ENCODE results near the gene PUM1.

The PUM1 gene

DNA sequence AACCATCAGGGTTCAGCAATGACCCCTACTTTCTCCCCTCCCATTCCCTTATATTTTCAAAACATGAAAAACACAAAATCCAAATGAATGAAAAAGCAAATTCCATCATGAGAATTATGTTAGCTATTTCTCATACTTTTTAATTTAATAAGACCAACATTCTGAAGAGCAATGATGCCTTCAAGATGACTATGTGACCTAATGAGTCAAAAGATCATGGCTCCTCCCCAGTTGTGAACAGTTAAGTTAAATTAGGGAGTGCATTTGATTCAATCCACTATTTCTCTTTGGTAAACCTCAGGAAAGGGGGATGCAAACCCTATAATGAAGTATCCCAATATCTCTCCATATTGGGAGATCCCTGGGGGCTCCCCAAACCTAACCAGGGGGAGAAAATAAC is 36.5 kb downstream of the PUM1 start:
- TF ChIP-seq, protein P1, sequence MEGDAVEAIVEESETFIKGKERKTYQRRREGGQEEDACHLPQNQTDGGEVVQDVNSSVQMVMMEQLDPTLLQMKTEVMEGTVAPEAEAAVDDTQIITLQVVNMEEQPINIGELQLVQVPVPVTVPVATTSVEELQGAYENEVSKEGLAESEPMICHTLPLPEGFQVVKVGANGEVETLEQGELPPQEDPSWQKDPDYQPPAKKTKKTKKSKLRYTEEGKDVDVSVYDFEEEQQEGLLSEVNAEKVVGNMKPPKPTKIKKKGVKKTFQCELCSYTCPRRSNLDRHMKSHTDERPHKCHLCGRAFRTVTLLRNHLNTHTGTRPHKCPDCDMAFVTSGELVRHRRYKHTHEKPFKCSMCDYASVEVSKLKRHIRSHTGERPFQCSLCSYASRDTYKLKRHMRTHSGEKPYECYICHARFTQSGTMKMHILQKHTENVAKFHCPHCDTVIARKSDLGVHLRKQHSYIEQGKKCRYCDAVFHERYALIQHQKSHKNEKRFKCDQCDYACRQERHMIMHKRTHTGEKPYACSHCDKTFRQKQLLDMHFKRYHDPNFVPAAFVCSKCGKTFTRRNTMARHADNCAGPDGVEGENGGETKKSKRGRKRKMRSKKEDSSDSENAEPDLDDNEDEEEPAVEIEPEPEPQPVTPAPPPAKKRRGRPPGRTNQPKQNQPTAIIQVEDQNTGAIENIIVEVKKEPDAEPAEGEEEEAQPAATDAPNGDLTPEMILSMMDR (IDR thresholded peaks at IDR 0.05; ENCODE audit: low read length, missing control alignments): no peak
- no peak overlapping the region for H3K4me3 ChIP-seq (replicated peaks; ENCODE audit: low read depth, low read length)
- no peak for DNase-seq (ENCODE audit: low read depth)

DNA sequence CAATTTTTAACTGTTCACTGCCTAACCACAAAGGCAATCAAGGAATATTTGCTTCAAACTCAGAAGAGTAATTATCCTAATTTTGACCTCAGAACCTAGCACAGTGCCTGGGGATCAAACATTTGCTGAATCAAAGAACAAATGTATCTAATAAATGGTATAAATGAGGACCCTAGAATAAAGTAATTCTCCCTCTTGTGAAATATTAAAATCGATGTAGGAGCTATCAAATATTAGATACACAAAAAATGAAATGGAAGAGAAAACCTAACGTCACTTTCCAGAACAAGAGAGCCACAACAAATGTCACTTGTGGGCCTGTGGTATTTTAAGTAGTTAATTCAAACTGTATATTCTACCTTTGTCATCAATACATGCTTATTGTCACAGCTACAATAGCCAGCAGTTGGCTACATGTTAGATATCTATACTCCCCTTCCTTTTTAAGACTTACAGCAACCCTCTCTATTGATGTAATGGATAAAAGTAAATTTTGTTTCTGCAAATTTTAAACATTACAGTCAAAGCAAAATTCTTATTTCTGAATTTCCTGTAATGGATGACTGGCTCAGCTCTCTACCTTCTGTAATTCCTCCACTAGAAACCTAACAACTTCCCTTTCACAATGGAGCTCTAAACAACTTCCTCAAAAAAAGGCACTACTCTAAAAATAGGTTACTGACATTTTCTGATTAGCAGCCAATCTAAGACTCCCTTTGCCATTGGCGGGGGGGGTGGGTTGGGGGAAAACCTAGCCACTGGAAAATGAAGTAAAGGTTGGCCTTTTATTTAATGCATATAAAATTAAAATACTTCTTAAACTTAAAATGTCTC is 37.6 kb downstream of the PUM1 start:
- TF ChIP-seq, protein P1 (IDR thresholded peaks at IDR 0.05; ENCODE audit: low read length, missing control alignments): no peak
- no peak overlapping the region for H3K4me3 ChIP-seq (replicated peaks; ENCODE audit: low read depth, low read length)
- peak; percentile 20 for DNase-seq (ENCODE audit: low read depth)

DNA sequence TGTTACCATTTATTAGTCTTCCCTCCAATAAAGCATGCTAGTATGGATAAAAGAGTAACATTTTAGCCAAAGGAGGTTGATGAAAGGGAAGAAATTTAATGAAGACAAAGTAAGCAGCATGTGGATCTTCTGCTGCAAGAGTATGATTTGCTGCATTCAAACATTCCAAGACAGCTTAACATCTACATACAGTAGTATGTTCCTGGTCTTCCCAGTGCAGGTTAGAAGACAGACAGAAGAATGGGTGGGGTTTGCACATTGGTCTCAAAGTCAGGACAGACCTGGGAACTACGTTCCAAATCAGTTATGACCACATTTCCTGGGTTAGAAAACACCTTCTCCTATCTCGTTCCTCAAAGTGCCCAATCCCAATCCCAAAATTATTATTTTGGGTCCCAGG is 43.3 kb downstream of the PUM1 start:
- no peak for DNase-seq (ENCODE audit: low read depth)
- H3K4me3 ChIP-seq (replicated peaks; ENCODE audit: low read depth, low read length): no peak overlapping the region
- TF ChIP-seq, protein P1 (IDR thresholded peaks at IDR 0.05; ENCODE audit: low read length, missing control alignments): no peak

DNA sequence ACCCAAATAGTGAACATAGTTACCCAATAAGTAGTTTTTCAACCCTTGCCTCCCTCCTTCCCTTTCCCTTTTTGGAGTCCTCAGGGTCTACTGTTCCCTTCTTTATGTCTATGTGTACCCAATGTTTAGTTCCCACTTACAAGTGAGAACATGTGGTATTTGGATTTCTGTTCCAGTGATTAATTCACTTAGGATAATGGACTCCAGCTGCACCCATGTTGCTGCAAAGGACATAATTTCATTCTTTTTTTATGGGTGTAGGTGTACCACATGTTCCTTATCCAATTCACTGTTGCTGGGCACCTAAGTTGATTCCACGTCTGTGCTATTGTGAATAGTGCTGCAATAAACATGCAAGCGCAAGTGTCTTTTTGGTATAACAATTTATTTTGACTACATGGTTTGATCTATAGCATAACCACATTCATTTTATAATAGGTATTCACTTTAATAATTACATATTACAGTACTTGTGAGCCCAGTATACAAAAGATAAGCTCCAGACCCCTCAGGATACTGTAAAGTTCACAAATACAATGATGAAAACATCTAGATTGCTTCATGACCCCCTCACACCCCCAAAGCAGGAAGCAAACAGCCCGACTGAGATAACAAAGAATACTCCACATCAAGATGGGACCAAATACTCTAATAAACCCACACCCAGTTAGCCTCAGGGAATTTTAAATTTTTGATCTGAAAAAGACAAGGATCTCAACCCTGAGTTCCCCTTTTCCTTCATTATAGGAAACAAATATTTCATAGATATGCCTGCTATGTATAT is 45.3 kb downstream of the PUM1 start:
- TF ChIP-seq, protein P1 (IDR thresholded peaks at IDR 0.05; ENCODE audit: low read length, missing control alignments): no peak
- no peak for DNase-seq (ENCODE audit: low read depth)
- no peak overlapping the region for H3K4me3 ChIP-seq (replicated peaks; ENCODE audit: low read depth, low read length)

GRCh38 chr1:31019401-31019800 is 46.1 kb downstream of the PUM1 start:
- DNase-seq (ENCODE audit: low read depth): no peak
- TF ChIP-seq, protein P1 (IDR thresholded peaks at IDR 0.05; ENCODE audit: low read length, missing control alignments): no peak
- H3K4me3 ChIP-seq (replicated peaks; ENCODE audit: low read depth, low read length): no peak overlapping the region

DNA sequence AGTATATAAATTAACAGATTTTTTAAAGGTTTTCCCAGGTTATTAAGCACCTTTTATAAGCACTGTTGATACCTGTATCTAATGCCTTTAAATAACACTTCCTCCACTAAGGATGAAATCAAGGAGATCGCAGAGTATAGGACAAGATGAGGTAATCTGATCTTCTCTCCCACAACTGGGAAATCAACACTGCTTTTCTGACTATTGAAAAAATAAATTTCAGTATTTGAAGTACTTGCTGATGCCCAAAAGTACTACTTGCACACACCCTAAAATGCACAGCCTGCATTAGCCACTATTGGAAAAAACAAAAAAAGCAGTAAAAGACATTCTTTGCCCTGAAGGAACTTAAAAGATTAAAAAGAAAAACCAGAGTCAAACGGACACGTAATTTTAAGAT is 48.6 kb downstream of the PUM1 start:
- H3K4me3 ChIP-seq (replicated peaks; ENCODE audit: low read depth, low read length): no peak overlapping the region
- no peak for DNase-seq (ENCODE audit: low read depth)

More for the DNA sequence above, 48.6 kb downstream of the PUM1 start:
- TF ChIP-seq, protein P1 (IDR thresholded peaks at IDR 0.05; ENCODE audit: low read length, missing control alignments): no peak

Data from fibroblast of pulmonary artery (primary cell).